GM12891 (cell line): Measurements from ENCODE around the gene OPCML.

Source experiments
- DNase-seq: peaks from one replicate; pipeline ENCODE4 v3.0.0; 2011; ENCODE audit warnings: low spot score; ENCODE audit not compliant: insufficient read length
- FAIRE-seq: peaks from 2 replicates; lab custom pipeline; 2011; peaks lifted over from hg19 to GRCh38; lab: Jason Lieb, UNC
- PAX5 ChIP-seq: IDR thresholded peaks from 2 replicates; pipeline ENCODE4 v1.6.1; 2011; ENCODE audit warnings: low read length, moderate library complexity, mild to moderate bottlenecking; ENCODE audit not compliant: insufficient read depth, severe bottlenecking
- POLR2A ChIP-seq: IDR thresholded peaks from 2 replicates; pipeline ENCODE4 v1.6.1; 2011; ENCODE audit warnings: low read depth, low read length, control low read depth
- POLR2AphosphoS5 ChIP-seq: IDR thresholded peaks from 2 replicates; pipeline ENCODE4 v1.6.1; 2011; ENCODE audit warnings: low read depth, low read length, control low read depth
- POU2F2 ChIP-seq: IDR thresholded peaks from 2 replicates; pipeline ENCODE4 v1.6.1; 2011; ENCODE audit warnings: low read depth, mild to moderate bottlenecking, control low read depth, low read length, moderate library complexity
- SPI1 ChIP-seq: IDR thresholded peaks from 2 replicates; pipeline ENCODE4 v1.6.1; 2011; ENCODE audit warnings: low read depth, low read length, control low read depth
- TAF1 ChIP-seq: IDR thresholded peaks from 2 replicates; pipeline ENCODE4 v1.6.1; 2011; ENCODE audit warnings: low read depth, low read length, control low read depth

OPCML gene

DNA sequence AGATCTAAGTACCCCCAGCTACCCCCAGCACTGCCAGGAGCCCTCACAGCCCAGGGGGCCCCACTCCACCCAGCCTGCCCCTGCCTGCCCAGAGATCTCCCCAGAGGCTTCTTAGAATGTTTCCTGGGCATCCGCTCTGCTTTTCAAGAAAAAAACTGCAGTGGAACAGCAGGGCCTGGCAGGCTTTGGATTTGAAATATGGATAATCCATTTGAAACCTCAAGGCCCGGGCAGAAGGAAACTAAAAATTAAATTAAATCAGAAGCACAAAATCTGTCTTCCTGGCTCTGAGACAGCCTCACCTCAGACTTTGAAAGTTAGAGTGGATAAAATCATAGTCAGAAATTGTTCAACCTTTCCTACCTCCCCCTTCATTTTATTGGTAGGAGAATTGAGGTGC, 273.6 kb downstream of the OPCML start:
- DNase-seq: no peak
- TF ChIP-seq POLR2AphosphoS5 (no peak), POU2F2 (no peak), POLR2A (no peak), SPI1 (no peak), PAX5 (no peak), TAF1 (no peak)
- no peak for FAIRE-seq

- no peak for DNase-seq
- no peak for FAIRE-seq
- TF ChIP-seq SPI1 (no peak), POU2F2 (no peak), TAF1 (no peak), POLR2AphosphoS5 (no peak), PAX5 (no peak), POLR2A (no peak)
Measured at GRCh38 chr11:133254601-133255000, 277.7 kb downstream of the OPCML start.

GRCh38 chr11:133253570-133253969, 278.7 kb downstream of the OPCML start:
- no peak for TF ChIP-seq POU2F2
- TF ChIP-seq PAX5: no peak
- no peak for TF ChIP-seq POLR2AphosphoS5
- no peak for TF ChIP-seq POLR2A
- no peak for TF ChIP-seq SPI1
- TF ChIP-seq TAF1: no peak
- FAIRE-seq: no peak
- no peak for DNase-seq

GRCh38 chr11:133251841-133252240, 280.5 kb downstream of the OPCML start:
- no peak for DNase-seq
- FAIRE-seq: no peak
- no peak for TF ChIP-seq SPI1
- no peak for TF ChIP-seq PAX5
- TF ChIP-seq POU2F2: no peak
- TF ChIP-seq TAF1: no peak
- TF ChIP-seq POLR2AphosphoS5: no peak

- DNase-seq (no peak), FAIRE-seq (no peak)
- no peak for TF ChIP-seq SPI1
- TF ChIP-seq POU2F2: no peak
- TF ChIP-seq POLR2AphosphoS5: no peak
- no peak for TF ChIP-seq POLR2A
- no peak for TF ChIP-seq PAX5
- no peak for TF ChIP-seq TAF1
Measured at GRCh38 chr11:133249530-133249929, 282.8 kb downstream of the OPCML start.

GRCh38 chr11:133249065-133249464, 283.2 kb downstream of the OPCML start:
- DNase-seq: no peak
- FAIRE-seq: no peak
- TF ChIP-seq TAF1 (no peak), POLR2A (no peak), POLR2AphosphoS5 (no peak)

DNA sequence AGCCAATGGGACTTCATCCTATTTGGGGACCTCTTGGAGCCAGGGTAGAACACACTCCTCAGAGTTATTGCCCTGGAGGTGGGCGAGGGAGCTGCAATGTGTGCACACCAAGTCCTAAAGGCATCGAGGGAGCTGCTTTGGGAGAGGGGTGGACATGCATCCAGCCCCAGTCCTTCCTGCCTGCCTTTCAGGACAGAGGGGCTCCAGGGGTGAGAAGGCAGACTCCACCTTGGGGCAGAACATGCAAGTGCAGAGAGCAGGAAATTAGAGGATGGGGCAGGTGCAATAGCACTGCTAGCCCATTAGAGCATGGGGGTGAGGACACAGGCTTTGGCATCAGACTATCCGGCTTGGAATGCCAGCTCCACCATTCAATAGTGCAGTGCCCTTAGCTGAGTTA, 288.5 kb downstream of the OPCML start:
- TF ChIP-seq PAX5 (no peak), POLR2A (no peak), TAF1 (no peak), POU2F2 (no peak), SPI1 (no peak), POLR2AphosphoS5 (no peak)
- FAIRE-seq (no peak), DNase-seq (no peak)

- FAIRE-seq: no peak
- TF ChIP-seq TAF1: no peak
- TF ChIP-seq POLR2A: no peak
- TF ChIP-seq POLR2AphosphoS5: no peak
- TF ChIP-seq POU2F2: no peak
- no peak for TF ChIP-seq SPI1
- TF ChIP-seq PAX5: no peak
- DNase-seq: no peak
Measured at GRCh38 chr11:133240908-133241655, 291.2 kb downstream of the OPCML start.

DNA sequence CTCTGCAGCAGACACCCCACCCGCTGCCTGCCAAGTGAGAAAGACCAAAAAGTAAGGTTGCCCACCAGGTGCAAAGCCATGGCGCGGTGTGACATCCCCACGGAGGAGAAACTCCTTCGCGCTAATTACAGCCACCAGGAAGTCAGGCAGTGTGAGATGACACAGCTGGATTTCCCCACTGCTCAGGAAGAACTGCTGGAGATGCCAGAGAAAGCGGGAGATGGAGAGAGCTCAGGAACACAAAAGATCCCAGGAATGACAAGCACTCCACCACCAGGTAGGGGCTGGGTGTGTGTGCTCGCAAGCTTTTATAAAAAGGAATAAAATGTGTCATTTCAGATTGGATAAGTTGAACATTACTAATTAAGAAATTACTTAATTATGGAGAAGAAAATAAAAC, 292.7 kb downstream of the OPCML start:
- no peak for FAIRE-seq
- no peak for DNase-seq
- TF ChIP-seq POLR2AphosphoS5 (no peak), TAF1 (no peak), POLR2A (no peak), PAX5 (no peak), POU2F2 (no peak), SPI1 (no peak)

- TF ChIP-seq TAF1 (no peak), POLR2AphosphoS5 (no peak), POLR2A (no peak), SPI1 (no peak), PAX5 (no peak), POU2F2 (no peak)
- FAIRE-seq (no peak), DNase-seq (no peak)
Measured at GRCh38 chr11:133238495-133238894, 293.8 kb downstream of the OPCML start.

DNA sequence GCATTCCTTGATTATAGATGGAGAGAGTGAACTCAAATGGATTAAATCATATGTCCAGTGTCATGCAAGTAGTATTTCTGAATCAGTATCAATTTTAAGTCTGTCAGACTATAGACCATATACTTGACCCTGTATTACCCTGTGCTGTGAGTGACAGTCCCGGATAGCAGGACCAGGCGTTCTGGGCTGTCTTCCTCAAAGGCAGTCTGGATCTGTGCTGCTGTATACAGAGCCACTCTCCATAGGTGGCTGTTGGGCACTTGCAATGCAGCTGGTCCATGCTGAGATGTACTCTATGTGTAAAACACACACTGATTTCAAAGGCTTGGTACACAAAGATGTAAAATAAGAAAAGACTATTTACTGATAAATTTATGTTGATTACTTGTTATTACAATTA, 294.3 kb downstream of the OPCML start:
- FAIRE-seq (no peak), DNase-seq (no peak)
- no peak for TF ChIP-seq POLR2AphosphoS5
- TF ChIP-seq POU2F2: no peak
- no peak for TF ChIP-seq PAX5
- TF ChIP-seq SPI1: no peak
- no peak for TF ChIP-seq TAF1
